ENCODE measurements around the gene C6orf47.
A peak's percentile ranks its signal among the peaks of the same experiment; 100 is the strongest.
"Not testable (repeated sequence)": the region's sequence is repeated elsewhere in the genome, so short reads cannot be mapped to it uniquely, and the experiment has no call there.

The C6orf47 gene, protein sequence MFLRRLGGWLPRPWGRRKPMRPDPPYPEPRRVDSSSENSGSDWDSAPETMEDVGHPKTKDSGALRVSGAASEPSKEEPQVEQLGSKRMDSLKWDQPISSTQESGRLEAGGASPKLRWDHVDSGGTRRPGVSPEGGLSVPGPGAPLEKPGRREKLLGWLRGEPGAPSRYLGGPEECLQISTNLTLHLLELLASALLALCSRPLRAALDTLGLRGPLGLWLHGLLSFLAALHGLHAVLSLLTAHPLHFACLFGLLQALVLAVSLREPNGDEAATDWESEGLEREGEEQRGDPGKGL

DNA sequence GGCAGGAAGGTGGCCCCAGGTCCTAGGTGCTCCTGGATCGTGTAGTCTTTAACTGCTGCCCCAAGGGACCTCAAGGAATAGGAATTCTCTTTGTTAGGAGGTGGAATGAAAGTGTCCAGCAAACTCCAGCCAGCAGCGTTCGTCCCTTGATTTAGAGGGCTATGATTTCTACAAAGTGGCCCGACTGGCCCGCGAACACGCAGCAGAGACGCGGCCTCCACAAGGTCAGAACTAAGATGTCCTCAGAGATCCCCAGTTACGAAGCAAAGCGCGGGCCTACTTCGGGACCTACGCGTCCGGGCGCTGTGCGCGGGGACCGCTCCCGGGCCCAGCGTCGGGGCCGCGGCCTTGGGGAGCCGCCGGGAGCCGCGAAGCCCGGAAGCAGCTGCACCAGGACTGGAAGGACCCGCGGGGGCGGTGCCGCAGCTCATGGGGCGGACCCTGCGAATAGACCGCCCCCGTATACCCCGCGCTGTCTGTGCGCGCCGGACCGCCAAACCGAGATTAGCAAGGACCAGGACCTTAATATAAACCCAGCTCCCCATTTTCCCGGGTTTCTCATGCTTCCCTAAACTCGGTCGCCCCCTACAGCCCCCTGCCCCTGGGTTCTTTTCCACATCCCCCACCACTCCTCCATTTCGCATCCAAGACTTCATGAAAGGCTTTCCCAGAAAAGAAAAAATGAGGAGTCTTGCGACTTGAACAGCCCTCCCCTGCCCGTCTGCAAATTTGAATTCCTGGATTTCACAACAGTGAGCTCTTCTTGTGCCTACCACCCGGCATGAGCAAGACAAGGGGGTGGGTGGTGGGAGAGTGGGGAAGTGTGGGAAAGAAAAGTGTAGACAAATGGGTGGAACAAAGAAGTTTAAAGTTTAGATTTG is at the start of gene C6orf47:
TSS of gene C6orf47 (minus strand) at position 398 of the 881 bp plus-strand sequence. CDS start 831 bp downstream, outside the sequence.
- peak; percentile 79 for DNase-seq

DNA sequence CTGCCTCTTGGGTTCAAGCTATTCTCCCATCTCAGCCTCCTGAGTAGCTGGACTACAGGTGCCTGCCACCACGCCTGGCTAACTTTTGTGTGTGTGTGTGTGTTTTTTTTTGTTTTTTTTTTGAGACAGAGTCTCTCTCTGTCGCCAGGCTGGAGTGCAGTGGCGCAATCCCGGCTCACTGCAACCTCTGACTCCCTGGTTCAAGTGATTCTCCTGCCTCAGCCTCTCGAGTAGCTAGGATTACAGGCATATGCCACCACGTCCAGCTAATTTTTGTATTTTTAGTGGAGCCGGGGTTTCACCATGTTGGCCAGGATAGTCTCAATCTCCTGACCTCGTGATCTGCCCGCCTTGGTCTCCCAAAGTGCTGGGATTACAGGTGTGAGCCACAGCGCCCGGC is 48.6 kb upstream of the C6orf47 start:
- DNase-seq = not testable (repeated sequence)

DNA sequence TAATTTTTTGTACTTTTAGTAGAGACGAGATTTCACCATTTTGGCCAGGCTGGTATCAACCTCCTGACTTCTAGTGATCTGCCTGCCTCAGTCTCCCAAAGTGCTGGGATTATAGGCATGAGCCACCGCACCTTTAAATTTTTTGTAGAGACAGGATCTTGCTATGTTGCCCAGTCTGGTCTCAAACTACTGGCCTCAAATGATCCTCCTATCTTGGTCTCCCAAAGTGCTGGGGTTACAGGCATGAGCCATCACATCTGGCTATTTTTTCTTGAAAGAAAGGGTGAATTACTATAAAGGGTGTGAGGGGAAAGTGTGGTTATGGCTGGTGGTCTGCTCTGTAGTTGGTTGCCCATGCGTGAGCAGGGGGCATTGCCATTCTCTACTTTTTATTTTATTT is 47.6 kb upstream of the C6orf47 start:
- no peak for DNase-seq

DNA sequence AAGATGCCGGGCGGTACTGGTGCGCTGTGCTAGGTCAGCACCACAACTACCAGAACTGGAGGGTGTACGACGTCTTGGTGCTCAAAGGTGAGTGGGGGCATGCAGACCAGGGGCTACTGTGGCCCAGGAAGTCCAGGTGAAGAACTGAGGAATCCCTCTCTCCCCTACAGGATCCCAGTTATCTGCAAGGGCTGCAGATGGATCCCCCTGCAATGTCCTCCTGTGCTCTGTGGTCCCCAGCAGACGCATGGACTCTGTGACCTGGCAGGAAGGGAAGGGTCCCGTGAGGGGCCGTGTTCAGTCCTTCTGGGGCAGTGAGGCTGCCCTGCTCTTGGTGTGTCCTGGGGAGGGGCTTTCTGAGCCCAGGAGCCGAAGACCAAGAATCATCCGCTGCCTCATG is 47.1 kb upstream of the C6orf47 start:
- DNase-seq = no peak

DNA sequence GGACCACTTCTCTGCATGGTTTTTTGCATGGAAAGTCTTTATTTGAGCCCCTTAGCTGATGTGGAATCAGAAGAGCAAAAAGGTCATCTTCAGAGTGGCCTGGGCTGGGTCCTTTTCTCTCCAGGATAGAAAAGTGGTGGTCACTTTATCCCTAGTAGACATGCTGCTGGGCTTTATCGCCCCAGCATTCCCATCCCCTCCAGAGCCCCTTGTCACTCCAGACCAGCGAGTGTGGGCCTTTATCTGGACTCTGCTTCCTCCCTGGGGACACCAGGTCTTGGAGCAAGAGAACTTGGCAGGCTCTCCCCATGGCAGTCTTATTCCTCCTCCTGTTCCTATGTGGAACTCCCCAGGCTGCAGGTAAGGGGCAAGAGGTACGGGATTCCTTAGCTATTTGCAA is 46.0 kb upstream of the C6orf47 start, which contains the start of gene LY6G6F:
TSS of gene LY6G6F (plus strand) at position 268 of the 400 bp plus-strand sequence. CDS start at position 309, 41 bp downstream.
- no peak for DNase-seq

DNA sequence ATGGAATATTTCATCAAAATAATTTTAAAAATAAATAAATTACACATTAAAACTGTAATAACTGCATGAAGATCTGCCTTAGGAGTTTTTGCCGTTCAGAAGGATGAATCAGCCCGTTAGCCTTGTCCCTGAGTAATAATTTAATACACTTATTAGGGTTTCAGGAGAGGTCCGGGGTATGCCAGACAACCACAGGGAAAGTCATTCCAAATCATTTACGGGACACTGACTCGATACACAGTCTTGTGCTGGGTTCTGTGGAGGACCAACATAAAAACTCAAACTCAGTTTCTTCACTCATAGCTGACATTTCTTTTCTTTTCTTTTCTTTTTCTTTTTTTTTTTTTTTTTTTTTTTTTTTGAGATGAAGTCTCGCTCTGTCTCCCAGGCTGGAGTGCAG is 45.4 kb upstream of the C6orf47 start:
- DNase-seq = no peak

DNA sequence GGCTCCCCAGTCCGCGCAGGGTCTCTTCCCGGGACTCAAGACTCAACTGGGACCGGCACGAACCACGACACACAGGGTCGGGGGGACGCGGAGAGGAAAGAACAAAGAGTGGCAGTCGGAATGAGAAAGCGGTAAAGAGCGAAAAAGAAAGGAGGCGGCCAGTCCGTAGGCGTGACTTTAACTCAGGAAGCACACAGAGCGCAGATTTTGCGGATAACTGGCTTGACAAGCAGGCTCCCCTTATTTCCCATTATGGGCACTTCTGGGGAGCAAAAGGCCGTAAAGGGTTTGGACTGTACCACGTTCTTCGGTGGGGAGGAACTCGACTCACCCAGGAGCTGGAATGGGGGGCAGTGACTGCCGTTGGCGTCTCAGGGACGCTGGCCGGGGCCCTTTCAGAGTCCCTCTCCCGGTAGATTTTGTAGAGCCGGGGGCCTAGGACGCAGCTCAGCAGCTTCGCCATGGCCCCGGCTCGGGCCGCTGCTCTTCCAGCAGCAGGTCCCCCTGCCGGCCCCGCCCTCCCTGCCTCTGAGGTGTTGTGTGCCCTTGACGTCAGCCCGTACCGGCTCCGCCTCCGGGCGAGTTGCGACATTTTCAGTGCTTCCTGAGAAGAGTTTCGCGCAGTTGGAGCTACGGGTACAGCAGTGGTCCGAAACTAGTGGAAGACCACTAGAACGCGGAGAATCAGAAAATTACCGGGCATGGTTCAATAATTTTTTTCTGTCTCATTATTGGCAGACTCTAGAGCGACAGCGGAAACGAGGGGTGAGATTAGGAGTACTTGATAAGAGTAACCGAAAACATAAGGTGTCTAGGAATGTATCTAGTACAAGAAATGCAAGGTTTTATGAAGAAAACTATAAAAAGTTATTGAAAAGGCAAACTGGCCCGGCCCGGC is 42.5 kb upstream of the C6orf47 start, which contains the start of gene ABHD16A:
TSS of gene ABHD16A (minus strand) at position 506 of the 898 bp plus-strand sequence. CDS start at position 463, 43 bp downstream.
- DNase-seq = peak; percentile 95

DNA sequence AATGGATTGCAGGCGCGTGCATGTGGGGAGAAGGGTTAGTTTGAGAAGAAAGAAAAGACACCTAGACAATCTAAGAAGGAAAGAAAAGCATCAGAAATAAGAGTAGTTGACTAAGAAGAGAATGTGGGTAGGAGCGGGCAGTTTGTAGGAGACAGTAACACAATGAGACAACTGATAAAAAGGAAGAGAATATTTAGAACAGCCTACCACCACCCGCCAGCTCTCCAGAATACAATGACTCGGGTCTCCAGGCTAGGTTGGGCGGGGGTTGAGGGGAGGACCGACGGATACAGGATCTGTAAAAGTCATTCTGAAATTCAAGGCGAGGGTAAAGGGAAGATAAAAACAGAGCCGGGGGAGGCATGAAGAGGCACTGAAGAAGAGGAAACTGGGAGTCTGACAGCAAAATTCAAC is 41.8 kb upstream of the C6orf47 start:
- no peak for DNase-seq

DNA sequence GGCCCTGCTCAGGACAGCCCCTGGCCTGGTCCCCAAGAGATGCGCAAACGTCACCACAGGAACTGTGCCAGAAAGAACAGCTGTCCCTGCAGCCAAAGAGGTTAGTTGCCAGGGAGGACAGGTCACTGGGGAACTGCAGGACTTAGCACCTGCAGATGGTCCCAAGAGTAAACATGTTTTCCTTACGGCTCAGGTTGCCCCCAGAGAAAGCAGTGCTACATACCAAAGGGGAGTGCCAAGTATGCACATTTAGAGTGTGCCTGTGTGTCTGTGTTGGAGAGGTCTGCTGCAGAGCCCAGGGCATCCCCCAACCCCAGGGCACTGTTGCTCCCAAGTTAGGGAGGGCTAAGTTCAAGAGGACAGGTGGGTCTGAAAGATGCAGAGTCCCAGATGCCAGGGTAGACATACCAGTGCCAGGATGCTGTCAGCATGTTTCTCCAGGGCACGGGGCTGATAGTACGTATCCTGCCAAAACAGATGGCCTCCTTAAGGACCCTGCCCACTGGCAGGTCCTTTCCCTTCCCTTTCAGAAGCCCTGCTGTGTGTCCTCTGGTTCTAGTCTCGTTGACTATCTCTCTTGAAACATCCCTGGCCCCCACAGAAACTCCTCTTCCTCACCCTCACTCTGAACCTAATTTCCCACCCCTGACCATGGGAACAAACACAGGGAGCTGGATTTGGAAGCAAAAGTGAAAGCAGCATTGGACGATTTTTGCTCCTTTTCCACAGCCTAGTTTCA is 41.3 kb upstream of the C6orf47 start:
- peak; percentile 25 for DNase-seq

DNA sequence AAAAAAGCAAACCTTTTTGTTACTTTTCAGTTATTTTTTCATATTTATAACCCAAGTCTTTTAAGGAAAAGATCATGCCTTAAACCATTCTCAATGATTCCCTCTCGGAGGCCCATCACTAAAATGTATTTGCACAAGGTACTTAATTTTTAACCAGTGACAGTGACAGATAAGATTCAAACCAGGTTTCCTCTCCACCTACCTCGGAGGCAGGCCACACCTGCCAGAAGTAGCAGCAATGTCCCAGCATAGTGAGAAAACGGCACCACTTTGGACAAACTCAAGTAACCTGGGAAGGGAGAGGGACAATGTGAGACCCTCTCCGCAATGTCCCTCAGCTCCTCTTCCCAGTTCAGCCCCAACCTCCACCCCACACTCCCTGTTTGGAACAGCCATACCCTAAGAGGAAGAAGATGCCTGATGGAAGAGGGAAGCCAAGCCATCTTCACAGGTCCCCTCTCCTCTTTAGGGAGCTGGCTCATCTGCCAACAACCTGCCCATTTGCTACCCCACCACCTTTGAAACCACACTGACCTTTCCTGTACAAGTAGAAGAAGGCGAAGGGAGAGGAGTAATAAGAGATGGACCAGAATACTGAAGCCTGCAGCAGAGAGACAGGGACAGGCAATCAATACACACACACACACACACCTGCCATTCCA is 40.3 kb upstream of the C6orf47 start:
- DNase-seq = no peak

DNA sequence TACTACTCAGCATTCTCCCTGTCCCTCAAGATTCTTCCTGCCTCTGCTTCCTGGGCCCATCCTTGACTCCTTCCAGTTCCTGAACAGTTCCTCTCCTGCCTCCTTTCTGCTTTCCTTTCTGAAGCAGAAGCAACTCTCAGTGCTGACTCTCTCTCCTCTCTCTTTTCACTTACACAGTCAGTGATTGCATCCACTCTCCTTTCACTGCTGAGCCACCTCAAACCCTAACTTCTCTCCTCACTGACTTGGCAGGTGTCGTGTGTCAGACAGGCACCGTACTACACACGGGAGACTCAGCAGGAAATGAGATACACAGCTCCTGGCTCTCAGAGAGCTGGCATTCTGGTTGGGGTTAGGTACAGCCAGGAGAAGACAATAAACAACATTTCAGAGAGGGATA is 37.0 kb upstream of the C6orf47 start:
- no peak for DNase-seq

DNA sequence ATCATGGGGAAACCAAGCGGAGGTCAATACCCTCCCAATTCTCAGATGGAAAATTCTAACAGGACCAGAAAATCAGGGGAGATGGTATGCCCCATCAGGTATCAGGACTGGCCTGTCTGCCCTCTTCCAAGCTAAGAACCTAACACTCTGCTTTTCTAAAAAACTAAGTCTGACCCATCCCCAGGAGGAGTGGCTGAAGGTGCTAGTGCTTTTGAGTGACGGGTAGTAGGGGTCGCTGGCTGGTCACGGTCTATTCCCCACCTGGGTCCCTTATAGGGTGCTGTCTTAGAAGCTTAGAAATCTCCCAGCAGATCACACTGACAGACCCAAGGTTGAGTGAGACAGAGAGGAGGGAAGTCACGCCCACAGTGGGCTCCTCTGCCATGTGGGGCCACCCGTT is 33.0 kb upstream of the C6orf47 start:
- no peak for DNase-seq

DNA sequence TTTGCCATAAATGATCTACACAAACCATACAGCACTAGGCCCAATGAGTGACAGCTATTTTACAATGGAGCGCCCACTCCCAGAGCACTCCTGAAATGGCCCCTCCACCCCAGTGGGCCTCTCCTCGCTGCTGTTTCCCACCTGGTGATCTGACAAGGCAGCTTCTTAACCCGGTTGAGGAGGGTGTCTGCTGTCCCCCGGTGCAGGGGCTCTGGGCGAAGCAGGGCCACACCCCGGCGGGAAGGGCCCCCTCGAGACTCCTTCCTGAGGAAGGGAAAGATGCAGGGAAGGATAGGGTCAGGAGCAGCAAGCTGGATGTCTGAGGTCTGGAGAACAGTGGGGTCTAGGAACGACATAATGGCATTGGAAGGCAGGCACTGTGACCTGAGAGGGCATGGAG is 32.3 kb upstream of the C6orf47 start:
- DNase-seq = no peak

DNA sequence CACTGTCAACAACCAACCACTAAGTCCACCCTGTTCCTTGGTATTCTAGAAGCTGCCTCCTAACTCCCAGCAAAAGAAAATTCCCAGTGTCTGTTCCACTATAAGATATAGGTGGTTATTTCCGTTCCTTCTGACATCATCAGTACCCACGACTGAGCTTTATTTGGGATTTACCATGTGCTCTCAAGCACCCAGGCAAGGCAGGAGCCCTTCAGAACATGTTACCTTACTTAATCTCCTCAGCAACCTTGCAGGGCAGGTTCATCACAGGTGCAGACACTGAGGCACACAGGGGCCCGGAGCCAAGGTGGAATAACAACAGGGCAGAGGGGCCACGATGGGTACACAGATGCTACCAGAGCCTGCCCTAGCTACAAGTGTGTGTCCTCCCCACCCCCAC is 31.8 kb upstream of the C6orf47 start:
- DNase-seq = no peak

DNA sequence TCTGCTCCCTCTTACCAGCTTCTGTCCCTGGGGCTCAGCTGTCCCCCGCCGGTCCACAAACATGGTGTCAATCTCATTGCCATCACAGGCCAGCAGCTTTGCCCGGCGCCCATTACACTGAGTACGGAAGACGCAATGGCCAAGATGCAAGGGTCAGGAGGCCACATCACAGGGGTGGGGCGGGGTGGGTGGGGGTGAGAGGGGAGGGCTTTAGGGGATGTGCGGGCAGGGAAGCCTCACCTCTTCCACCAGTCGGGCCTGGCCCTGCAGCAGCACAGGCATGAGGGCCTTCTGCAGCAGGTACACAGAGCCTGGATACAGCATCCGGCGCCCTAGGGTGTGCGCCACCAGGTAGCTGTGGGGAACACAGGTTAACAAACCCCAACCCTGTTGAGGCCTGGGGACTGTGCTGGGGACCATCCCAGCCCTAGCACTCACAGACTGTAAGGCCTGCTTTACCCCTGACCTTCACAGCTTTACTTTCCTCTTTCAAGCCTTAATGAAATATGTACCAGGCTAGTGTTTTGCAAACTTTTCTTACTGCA is 31.1 kb upstream of the C6orf47 start:
- no peak for DNase-seq

DNA sequence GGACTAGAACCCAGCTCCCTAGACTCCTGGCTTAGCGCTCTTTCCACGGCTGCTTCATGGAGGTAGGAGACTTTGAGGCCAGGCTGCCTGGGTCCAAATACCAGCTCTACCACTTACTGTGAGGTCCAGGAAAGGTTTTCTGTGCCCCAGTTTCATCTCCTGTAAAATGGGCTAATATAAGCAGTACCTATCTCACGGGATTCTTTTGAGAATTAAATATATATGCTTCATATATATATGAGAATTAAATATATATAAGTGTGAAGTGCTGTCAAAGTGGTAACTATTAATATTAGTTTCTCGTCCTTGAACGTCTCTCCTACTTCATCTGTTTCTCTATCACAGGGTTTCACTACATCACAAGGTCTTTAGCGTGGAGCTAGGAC is 30.5 kb upstream of the C6orf47 start:
- no peak for DNase-seq

DNA sequence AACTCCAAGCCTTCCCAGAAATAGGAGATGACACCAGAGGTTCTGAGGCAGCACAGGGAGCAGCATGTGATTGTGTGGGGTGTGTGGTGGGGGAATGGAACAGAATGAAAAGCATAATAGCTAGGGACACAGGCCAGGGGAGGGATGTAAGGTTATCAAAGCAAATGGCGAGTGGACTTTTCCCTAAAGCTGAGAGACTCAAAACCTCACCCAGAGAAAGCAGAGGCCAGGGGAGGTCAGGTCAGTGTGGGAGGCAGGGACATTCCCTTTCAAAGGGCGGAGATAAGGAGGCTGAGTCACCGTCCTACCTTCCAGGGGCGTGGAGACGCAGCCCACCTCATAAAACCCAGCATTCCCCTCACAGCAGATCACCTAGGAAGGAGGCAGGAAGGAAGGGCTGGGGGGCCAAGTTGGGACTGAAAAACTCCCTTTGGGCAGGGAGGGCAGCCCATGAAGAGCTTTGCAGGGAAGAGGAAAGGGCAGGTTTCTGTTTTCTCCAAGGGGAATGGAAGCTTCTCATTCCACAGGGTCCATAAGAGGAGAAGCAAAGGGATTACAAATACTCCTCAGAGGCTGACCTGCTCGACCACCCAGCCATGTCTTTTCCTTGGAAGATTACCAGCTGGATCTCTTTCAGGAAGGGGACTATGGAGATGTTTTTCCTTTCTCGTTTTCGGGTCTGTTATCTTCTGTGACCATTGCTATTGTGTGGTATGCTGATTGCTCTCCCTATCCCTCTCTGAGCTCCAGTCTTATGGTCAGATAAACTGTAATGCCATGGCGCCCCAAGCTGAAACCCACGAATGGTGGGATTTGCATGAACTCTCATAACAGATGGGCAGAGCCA is 29.9 kb upstream of the C6orf47 start:
- DNase-seq = no peak

DNA sequence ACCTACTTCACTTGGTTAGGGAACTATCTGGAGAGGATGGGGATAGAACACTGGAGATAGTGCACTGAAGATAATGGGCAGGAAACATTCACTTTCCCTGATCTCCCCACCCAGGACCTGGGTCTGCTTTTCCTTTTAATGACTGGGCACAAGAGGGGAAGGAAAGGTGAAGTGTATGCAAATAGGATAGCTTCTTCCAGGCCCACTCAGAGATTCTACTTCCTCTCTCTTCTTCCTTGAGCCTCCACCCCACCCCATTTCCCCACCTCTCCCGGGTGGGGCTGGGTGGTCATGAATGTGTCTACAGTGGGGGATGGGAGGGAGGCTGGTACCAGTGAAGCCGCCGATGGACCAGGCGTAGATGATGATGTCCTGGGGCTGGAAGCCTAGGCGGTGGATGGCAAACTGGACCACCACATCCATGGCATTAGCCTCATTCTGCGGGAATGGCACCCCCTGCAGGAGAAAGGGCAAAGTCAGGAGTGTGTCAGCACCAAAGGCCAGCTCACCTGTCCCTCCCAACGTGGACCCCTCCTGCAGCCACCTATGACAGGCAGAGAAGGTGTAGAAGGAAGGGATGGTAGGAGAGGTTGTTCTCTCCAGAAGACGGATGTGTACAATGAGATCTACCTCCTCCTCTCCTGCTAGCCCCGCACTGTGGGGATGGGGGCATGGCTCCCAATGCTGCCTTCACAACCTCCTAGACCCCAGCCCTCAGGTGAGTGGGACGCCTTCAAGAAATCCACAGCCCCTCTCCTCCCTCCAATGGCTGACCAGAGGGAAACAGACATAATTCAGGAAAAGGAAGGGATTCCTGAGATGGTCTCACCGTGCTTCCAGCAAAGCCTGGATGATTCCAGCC is 28.9 kb upstream of the C6orf47 start:
- DNase-seq = no peak
